Measurements from ENCODE around the gene COL1A1. TPM values are rescaled to one million over a fixed set of nuclear protein-coding genes. Genes with fewer than 3 reads are reported as not detected.

COL1A1 gene
- total RNA-seq, 4 donors from 2014 or later: 14.3 to 109 (median 36.6) TPM

GRCh38 chr17:50177983-50178834, 23.2 kb downstream of the COL1A1 start:
- TF ChIP-seq, protein P1, sequence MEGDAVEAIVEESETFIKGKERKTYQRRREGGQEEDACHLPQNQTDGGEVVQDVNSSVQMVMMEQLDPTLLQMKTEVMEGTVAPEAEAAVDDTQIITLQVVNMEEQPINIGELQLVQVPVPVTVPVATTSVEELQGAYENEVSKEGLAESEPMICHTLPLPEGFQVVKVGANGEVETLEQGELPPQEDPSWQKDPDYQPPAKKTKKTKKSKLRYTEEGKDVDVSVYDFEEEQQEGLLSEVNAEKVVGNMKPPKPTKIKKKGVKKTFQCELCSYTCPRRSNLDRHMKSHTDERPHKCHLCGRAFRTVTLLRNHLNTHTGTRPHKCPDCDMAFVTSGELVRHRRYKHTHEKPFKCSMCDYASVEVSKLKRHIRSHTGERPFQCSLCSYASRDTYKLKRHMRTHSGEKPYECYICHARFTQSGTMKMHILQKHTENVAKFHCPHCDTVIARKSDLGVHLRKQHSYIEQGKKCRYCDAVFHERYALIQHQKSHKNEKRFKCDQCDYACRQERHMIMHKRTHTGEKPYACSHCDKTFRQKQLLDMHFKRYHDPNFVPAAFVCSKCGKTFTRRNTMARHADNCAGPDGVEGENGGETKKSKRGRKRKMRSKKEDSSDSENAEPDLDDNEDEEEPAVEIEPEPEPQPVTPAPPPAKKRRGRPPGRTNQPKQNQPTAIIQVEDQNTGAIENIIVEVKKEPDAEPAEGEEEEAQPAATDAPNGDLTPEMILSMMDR (IDR thresholded peaks at IDR 0.05; ENCODE audit: low read depth): no peak

DNA sequence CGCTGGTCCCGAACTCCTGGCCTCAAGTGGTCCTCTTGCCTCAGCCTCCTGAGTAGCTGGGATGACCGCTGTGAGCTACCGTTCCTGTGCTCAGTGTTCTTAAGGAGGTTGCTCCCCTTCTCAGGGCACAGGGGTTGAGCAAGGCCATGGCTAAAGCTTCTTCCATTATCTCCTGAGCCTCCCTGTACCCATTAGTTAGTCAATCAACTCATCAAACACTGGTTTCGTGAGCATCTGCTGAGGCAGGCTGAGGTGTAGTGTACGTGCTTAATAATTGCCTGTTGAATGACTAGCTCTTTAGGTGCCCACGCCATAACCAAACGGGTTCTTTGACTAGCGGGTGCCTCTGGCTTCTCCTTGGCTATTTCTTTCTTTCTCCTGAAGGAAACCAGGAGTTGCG, 24.0 kb downstream of the COL1A1 start:
- TF ChIP-seq, protein P1 (IDR thresholded peaks at IDR 0.05; ENCODE audit: low read depth): no peak

- TF ChIP-seq, protein P1 (IDR thresholded peaks at IDR 0.05; ENCODE audit: low read depth): no peak
Observed at GRCh38 chr17:50176559-50177357, 24.7 kb downstream of the COL1A1 start.

GRCh38 chr17:50175035-50175807, 26.2 kb downstream of the COL1A1 start:
- TF ChIP-seq, protein P1 (IDR thresholded peaks at IDR 0.05; ENCODE audit: low read depth): no peak

DNA sequence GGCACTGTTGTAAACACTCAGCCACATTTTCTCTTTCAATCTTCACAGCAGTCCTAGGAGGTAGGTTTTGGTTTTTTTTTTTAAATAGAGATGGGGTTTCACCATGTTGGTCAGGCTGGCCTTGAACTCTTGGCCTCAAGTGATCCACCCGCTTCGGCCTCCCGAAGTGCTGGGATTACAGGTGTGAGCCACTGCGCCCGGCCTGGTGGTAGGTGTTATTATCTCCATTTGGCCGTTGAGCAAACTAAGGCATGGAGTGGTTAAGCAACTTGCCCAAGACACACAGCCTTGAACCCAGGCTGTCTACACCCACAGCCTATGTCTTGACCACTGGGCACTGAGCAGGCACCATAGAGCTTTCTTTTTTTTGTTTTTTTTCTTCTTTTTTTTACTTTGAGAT, 27.0 kb downstream of the COL1A1 start:
- TF ChIP-seq, protein P1 (IDR thresholded peaks at IDR 0.05; ENCODE audit: low read depth): no peak

- TF ChIP-seq, protein P1 (IDR thresholded peaks at IDR 0.05; ENCODE audit: low read depth): no peak
Observed at GRCh38 chr17:50173335-50173941, 28.0 kb downstream of the COL1A1 start.
